HG02642 (cell line): ENCODE results near the gene RAET1G.
"Not testable (repeated sequence)": the region's sequence is repeated elsewhere in the genome, so short reads cannot be mapped to it uniquely, and the experiment has no call there.

Experiments
- ATAC-seq: cut with Tn5 transposase; IDR thresholded peaks from one replicate; pipeline ENCODE4 v1.9.1; 2021; ENCODE audit warnings: mild to moderate bottlenecking; ENCODE audit not compliant: unreplicated experiment, poor library complexity

RAET1G gene

GRCh38 chr6:149917679-149918078 is 5.2 kb downstream of the RAET1G start:
- no peak for ATAC-seq

- no peak for ATAC-seq
Measured at GRCh38 chr6:149915970-149916865, 6.7 kb downstream of the RAET1G start.

GRCh38 chr6:149913540-149914240 is 9.2 kb downstream of the RAET1G start:
- ATAC-seq: no peak

- no peak for ATAC-seq
Measured at GRCh38 chr6:149913085-149913484, 9.8 kb downstream of the RAET1G start.

GRCh38 chr6:149912680-149913079 is 10.2 kb downstream of the RAET1G start:
- ATAC-seq: not testable (repeated sequence)

- ATAC-seq: no peak
Measured at GRCh38 chr6:149910721-149911151, 12.2 kb downstream of the RAET1G start.

GRCh38 chr6:149909701-149910470 is 13.0 kb downstream of the RAET1G start:
- ATAC-seq: no peak

GRCh38 chr6:149908480-149908879 is 14.4 kb downstream of the RAET1G start:
- not testable (repeated sequence) for ATAC-seq

GRCh38 chr6:149907317-149907716 is 15.6 kb downstream of the RAET1G start:
- no peak for ATAC-seq

- no peak for ATAC-seq
Measured at GRCh38 chr6:149906405-149906804, 16.5 kb downstream of the RAET1G start.

- no peak for ATAC-seq
Measured at GRCh38 chr6:149905911-149906371, 17.0 kb downstream of the RAET1G start.

- ATAC-seq: no peak
Measured at GRCh38 chr6:149905371-149905910, 17.5 kb downstream of the RAET1G start.

- no peak for ATAC-seq
Measured at GRCh38 chr6:149904661-149905370, 18.1 kb downstream of the RAET1G start.

- no peak for ATAC-seq
Measured at GRCh38 chr6:149903938-149904611, 18.8 kb downstream of the RAET1G start.

- ATAC-seq: no peak
Measured at GRCh38 chr6:149901444-149902140, 21.3 kb downstream of the RAET1G start.

- no peak for ATAC-seq
Measured at GRCh38 chr6:149900620-149901443, 22.1 kb downstream of the RAET1G start.

- no peak for ATAC-seq
Measured at GRCh38 chr6:149899926-149900619, 22.8 kb downstream of the RAET1G start.
